Keratinocyte (primary cell): Measurements from ENCODE around the gene OOSP2.
"Not testable (repeated sequence)": the region's sequence is repeated elsewhere in the genome, so short reads cannot be mapped to it uniquely, and the experiment has no call there.

Experiments
- EZH2 ChIP-seq: IDR thresholded peaks from one replicate; pipeline ENCODE4 v1.6.1; 2012; ENCODE audit warnings: inconsistent platforms, mild to moderate bottlenecking, low read length, moderate library complexity
- TF ChIP-seq, protein P1 (sequence below), 3 experiments: IDR thresholded peaks in 1 of 3; conservative IDR thresholded peaks in 1 of 3; optimal IDR thresholded peaks in 1 of 3; 2 replicates in 2 of 3; 3 replicates in 1 of 3; pipeline versions ENCODE3 to v1.5.1; 2011; ENCODE audit warnings: low read length in 3 of 3, mild to moderate bottlenecking in 3 of 3, moderate library complexity in 2 of 3, control low read depth in 1 of 3, inconsistent platforms in 1 of 3; ENCODE audit not compliant: insufficient read depth in 2 of 3; ENCODE audit errors: extremely low read depth in 1 of 3

DNA sequence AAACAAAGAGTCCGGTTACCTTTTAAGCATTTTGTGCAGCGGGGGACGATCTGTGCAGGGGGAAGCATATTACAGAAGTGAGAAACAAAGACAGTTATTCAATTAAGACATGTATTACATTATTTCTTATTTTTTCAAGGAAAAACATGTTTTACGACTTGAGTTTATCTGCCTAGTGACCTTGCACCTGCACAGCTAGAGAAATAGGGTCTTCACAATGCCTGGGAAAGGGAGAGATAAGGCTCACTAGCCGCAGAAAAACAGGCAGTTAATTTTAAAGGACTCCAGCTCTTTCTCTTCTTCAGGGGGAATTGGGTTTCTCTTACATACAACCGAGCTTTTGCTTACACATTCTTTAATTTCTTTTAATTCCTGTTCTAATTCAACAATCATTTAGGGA is 31.4 kb downstream of the OOSP2 start:
- not testable (repeated sequence) for TF ChIP-seq EZH2
- TF ChIP-seq, protein P1, sequence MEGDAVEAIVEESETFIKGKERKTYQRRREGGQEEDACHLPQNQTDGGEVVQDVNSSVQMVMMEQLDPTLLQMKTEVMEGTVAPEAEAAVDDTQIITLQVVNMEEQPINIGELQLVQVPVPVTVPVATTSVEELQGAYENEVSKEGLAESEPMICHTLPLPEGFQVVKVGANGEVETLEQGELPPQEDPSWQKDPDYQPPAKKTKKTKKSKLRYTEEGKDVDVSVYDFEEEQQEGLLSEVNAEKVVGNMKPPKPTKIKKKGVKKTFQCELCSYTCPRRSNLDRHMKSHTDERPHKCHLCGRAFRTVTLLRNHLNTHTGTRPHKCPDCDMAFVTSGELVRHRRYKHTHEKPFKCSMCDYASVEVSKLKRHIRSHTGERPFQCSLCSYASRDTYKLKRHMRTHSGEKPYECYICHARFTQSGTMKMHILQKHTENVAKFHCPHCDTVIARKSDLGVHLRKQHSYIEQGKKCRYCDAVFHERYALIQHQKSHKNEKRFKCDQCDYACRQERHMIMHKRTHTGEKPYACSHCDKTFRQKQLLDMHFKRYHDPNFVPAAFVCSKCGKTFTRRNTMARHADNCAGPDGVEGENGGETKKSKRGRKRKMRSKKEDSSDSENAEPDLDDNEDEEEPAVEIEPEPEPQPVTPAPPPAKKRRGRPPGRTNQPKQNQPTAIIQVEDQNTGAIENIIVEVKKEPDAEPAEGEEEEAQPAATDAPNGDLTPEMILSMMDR (optimal IDR thresholded peaks at IDR 0.05 in 1 of 3, IDR thresholded peaks at IDR 0.05 in 1 of 3, conservative IDR thresholded peaks at IDR 0.05 in 1 of 3; ENCODE audit: extremely low read depth in 1 of 3, insufficient read depth in 2 of 3, low read length in 3 of 3) = not testable (repeated sequence)
